ENCODE measurements around the gene CHP2.
"Not testable (repeated sequence)": the region's sequence is repeated elsewhere in the genome, so short reads cannot be mapped to it uniquely, and the experiment has no call there.

Gene CHP2

GRCh38 chr16:23745263-23745662 lies 9.6 kb upstream of the CHP2 start:
- no peak for DNase-seq (ENCODE audit: low spot score)

GRCh38 chr16:23748630-23749029 lies 6.2 kb upstream of the CHP2 start:
- no peak for DNase-seq (ENCODE audit: low spot score)

- DNase-seq (ENCODE audit: low spot score) = not testable (repeated sequence)
Measured at GRCh38 chr16:23751053-23751452, 3.8 kb upstream of the CHP2 start.

GRCh38 chr16:23753908-23754593 lies 775 bp upstream of the CHP2 start:
- no peak for DNase-seq (ENCODE audit: low spot score)

- no peak for DNase-seq (ENCODE audit: low spot score)
Measured at GRCh38 chr16:23755484-23755809, 621 bp downstream of the CHP2 start.

- DNase-seq (ENCODE audit: low spot score) = no peak
Measured at GRCh38 chr16:23757116-23757515, 2.3 kb downstream of the CHP2 start.

GRCh38 chr16:23757937-23758619 lies 3.3 kb downstream of the CHP2 start:
- DNase-seq (ENCODE audit: low spot score) = no peak

- no peak for DNase-seq (ENCODE audit: low spot score)
Measured at GRCh38 chr16:23765933-23766332, 11.1 kb downstream of the CHP2 start.

GRCh38 chr16:23768581-23768980 lies 13.8 kb downstream of the CHP2 start:
- no peak for DNase-seq (ENCODE audit: low spot score)

GRCh38 chr16:23771027-23771426 lies 16.2 kb downstream of the CHP2 start:
- DNase-seq (ENCODE audit: low spot score) = no peak

- DNase-seq (ENCODE audit: low spot score) = no peak
Measured at GRCh38 chr16:23771642-23772041, 16.8 kb downstream of the CHP2 start.

- no peak for DNase-seq (ENCODE audit: low spot score)
Measured at GRCh38 chr16:23773339-23773738, 18.5 kb downstream of the CHP2 start.

GRCh38 chr16:23781176-23781575 lies 26.4 kb downstream of the CHP2 start:
- DNase-seq (ENCODE audit: low spot score) = no peak

- no peak for DNase-seq (ENCODE audit: low spot score)
Measured at GRCh38 chr16:23784811-23785447, 30.1 kb downstream of the CHP2 start.

GRCh38 chr16:23785842-23786241 lies 31.0 kb downstream of the CHP2 start:
- no peak for DNase-seq (ENCODE audit: low spot score)

GRCh38 chr16:23786964-23787561 lies 32.2 kb downstream of the CHP2 start:
- DNase-seq (ENCODE audit: low spot score) = no peak

GRCh38 chr16:23788685-23789084 lies 33.9 kb downstream of the CHP2 start:
- DNase-seq (ENCODE audit: low spot score) = no peak

GRCh38 chr16:23795378-23795777 lies 40.6 kb downstream of the CHP2 start:
- no peak for DNase-seq (ENCODE audit: low spot score)

- no peak for DNase-seq (ENCODE audit: low spot score)
Measured at GRCh38 chr16:23796941-23797340, 42.1 kb downstream of the CHP2 start.

GRCh38 chr16:23801378-23801777 lies 46.6 kb downstream of the CHP2 start:
- peak; percentile 46 for DNase-seq (ENCODE audit: low spot score)

GRCh38 chr16:23802776-23803175 lies 48.0 kb downstream of the CHP2 start:
- DNase-seq (ENCODE audit: low spot score) = no peak

- DNase-seq (ENCODE audit: low spot score) = peak; percentile 18
Measured at GRCh38 chr16:23803591-23804123, 48.8 kb downstream of the CHP2 start.

GRCh38 chr16:23807028-23807427 lies 52.2 kb downstream of the CHP2 start:
- no peak for DNase-seq (ENCODE audit: low spot score)

Measured in kidney capillary endothelial cell (primary cell).